D721Med (cell line): Measurements from ENCODE around the gene ANTXR1.

Experiments
- DNase-seq: peaks from one replicate; pipeline ENCODE4 v3.0.0; 2011; ENCODE audit warnings: low spot score; ENCODE audit not compliant: insufficient read length
- FAIRE-seq: peaks from 2 replicates; lab custom pipeline; 2011; peaks lifted over from hg19 to GRCh38; lab: Jason Lieb, UNC
- CTCF ChIP-seq: IDR thresholded peaks from 2 replicates; pipeline ENCODE4 v1.5.1; 2012; ENCODE audit warnings: mild to moderate bottlenecking, control low read depth; ENCODE audit not compliant: insufficient read depth; ENCODE audit errors: missing control alignments

The ANTXR1 gene

GRCh38 chr2:69185807-69186206 is 172.8 kb downstream of the ANTXR1 start:
- FAIRE-seq (no peak), DNase-seq (no peak)
- TF ChIP-seq CTCF: no peak

- no peak for FAIRE-seq
- TF ChIP-seq CTCF: no peak
- no peak for DNase-seq
Observed at GRCh38 chr2:69186614-69187013, 173.6 kb downstream of the ANTXR1 start.

- no peak for TF ChIP-seq CTCF
- FAIRE-seq (no peak), DNase-seq (no peak)
Observed at GRCh38 chr2:69188182-69188900, 175.4 kb downstream of the ANTXR1 start.

- no peak for TF ChIP-seq CTCF
- DNase-seq (no peak), FAIRE-seq (no peak)
Observed at GRCh38 chr2:69190743-69191404, 177.9 kb downstream of the ANTXR1 start.

GRCh38 chr2:69191634-69192033 is 178.7 kb downstream of the ANTXR1 start:
- FAIRE-seq (no peak), DNase-seq (no peak)
- no peak for TF ChIP-seq CTCF

GRCh38 chr2:69192176-69192945 is 179.4 kb downstream of the ANTXR1 start:
- no peak for DNase-seq
- no peak for TF ChIP-seq CTCF
- no peak for FAIRE-seq
